ENCODE data around the gene FCGR3A.
"Not testable (repeated sequence)": the region's sequence is repeated elsewhere in the genome, so short reads cannot be mapped to it uniquely, and the experiment has no call there.

Gene FCGR3A

GRCh38 chr1:161539731-161540569 lies 9.7 kb downstream of the FCGR3A start:
- peak; percentile 44; the same call in 1 of the 2 replicates for TF ChIP-seq SPI1 (IDR thresholded peaks at IDR 0.05; ENCODE audit: borderline replicate concordance, low read depth)
- TF ChIP-seq REST (IDR thresholded peaks at IDR 0.05; ENCODE audit: insufficient replicate concordance, low read depth) = peak; percentile 45
- peak; percentile 35; the same call in 1 of the 2 replicates for TF ChIP-seq POLR2AphosphoS5 (IDR thresholded peaks at IDR 0.05; ENCODE audit: low read depth)
- Histone ChIP-seq H3K27ac (replicated peaks) (peak overlapping the region; percentile 74), H3K4me3 (replicated peaks; ENCODE audit: insufficient read depth, low read length) (peak overlapping the region; percentile 37)
- not testable (repeated sequence) for H3K27me3 ChIP-seq (ENCODE audit: insufficient read depth, poor library complexity, severe bottlenecking)
- peak; percentile 74 to 92 for DNase-seq (ENCODE audit: low read depth in 1 of 2, low spot score in 1 of 2)

GRCh38 chr1:161538925-161539479 lies 10.6 kb downstream of the FCGR3A start:
- H3K4me3 ChIP-seq (replicated peaks; ENCODE audit: insufficient read depth, low read length) = peak overlapping the region; percentile 37
- H3K27me3 ChIP-seq (ENCODE audit: insufficient read depth, poor library complexity, severe bottlenecking); DNase-seq (ENCODE audit: low read depth in 1 of 2, low spot score in 1 of 2); H3K27ac ChIP-seq (replicated peaks): not testable (repeated sequence)

- DNase-seq (ENCODE audit: low read depth in 1 of 2, low spot score in 1 of 2); H3K4me3 ChIP-seq (replicated peaks; ENCODE audit: insufficient read depth, low read length); H3K27ac ChIP-seq (replicated peaks); H3K27me3 ChIP-seq (ENCODE audit: insufficient read depth, poor library complexity, severe bottlenecking): not testable (repeated sequence)
Observed at GRCh38 chr1:161537068-161537669, 12.4 kb downstream of the FCGR3A start.

GRCh38 chr1:161532644-161533567 lies 16.7 kb downstream of the FCGR3A start:
- H3K27ac ChIP-seq (replicated peaks) = peak overlapping the region; percentile 65
- DNase-seq (ENCODE audit: low read depth in 1 of 2, low spot score in 1 of 2) = peak in 1 of 2 experiments; percentile 37
- H3K4me3 ChIP-seq (replicated peaks; ENCODE audit: insufficient read depth, low read length); H3K27me3 ChIP-seq (ENCODE audit: insufficient read depth, poor library complexity, severe bottlenecking): not testable (repeated sequence)

GRCh38 chr1:161531986-161532643 lies 17.5 kb downstream of the FCGR3A start:
- no peak for TF ChIP-seq CTCF (IDR thresholded peaks at IDR 0.05; ENCODE audit: insufficient read depth, low read length)
- no peak for TF ChIP-seq GABPA (IDR thresholded peaks at IDR 0.05; ENCODE audit: low read depth)
- no peak for TF ChIP-seq REST (IDR thresholded peaks at IDR 0.05; ENCODE audit: insufficient replicate concordance, low read depth)
- TF ChIP-seq POLR2AphosphoS5 (IDR thresholded peaks at IDR 0.05; ENCODE audit: low read depth) = no peak
- TF ChIP-seq SPI1 (IDR thresholded peaks at IDR 0.05; ENCODE audit: borderline replicate concordance, low read depth) = no peak
- H3K27ac ChIP-seq (replicated peaks) = peak overlapping the region; percentile 65
- no peak for DNase-seq (ENCODE audit: low read depth in 1 of 2, low spot score in 1 of 2)
- H3K4me3 ChIP-seq (replicated peaks; ENCODE audit: insufficient read depth, low read length) = no peak overlapping the region
- no peaks in the 10 kb centered on the region for H3K27me3 ChIP-seq (ENCODE audit: insufficient read depth, poor library complexity, severe bottlenecking)

- Histone ChIP-seq H3K27ac (replicated peaks) (peak overlapping the region; percentile 86), H3K4me3 (replicated peaks; ENCODE audit: insufficient read depth, low read length) (peak overlapping the region; percentile 62)
- peak; percentile 90 to 93 for DNase-seq (ENCODE audit: low read depth in 1 of 2, low spot score in 1 of 2)
- not testable (repeated sequence) for H3K27me3 ChIP-seq (ENCODE audit: insufficient read depth, poor library complexity, severe bottlenecking)
Observed at GRCh38 chr1:161530671-161531641, 18.7 kb downstream of the FCGR3A start.

- not testable (repeated sequence) for H3K27me3 ChIP-seq (ENCODE audit: insufficient read depth, poor library complexity, severe bottlenecking)
- peak overlapping the region; percentile 62 for H3K4me3 ChIP-seq (replicated peaks; ENCODE audit: insufficient read depth, low read length)
- H3K27ac ChIP-seq (replicated peaks) = peak overlapping the region; percentile 86
- peak; percentile 43 to 64 for DNase-seq (ENCODE audit: low read depth in 1 of 2, low spot score in 1 of 2)
Observed at GRCh38 chr1:161530158-161530557, 19.5 kb downstream of the FCGR3A start.

Measured in HL-60 (cell line).